ENCODE data around the gene ZNF180. TPM values are rescaled to one million over a fixed set of nuclear protein-coding genes. Genes with fewer than 3 reads are reported as not detected.
"Not testable (repeated sequence)": the region's sequence is repeated elsewhere in the genome, so short reads cannot be mapped to it uniquely, and the experiment has no call there.

The ZNF180 gene
- polyA plus RNA-seq, 4 donors = 14.8 to 18.4 (median 17.3) TPM

DNA sequence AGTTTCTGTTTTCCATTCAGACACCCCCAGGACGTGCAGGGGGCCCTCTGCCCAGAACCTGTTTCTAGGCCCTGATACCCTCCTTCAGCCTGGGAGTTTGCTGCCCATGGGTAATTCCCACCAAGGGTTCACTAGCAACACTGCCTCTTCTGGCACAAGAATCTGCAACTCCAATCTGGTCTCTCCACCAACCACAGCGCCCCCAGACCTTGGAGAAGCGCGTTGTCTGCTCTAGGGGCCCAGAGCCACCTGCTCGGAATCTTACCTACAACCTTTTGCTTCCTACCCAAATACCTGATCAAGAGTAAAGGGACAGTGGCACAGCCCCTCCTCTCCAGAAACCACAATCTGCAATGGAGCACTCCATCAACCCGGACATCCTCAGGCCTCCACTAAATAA is 763 bp downstream of the ZNF180 start:
- DNase-seq (ENCODE audit: low read depth in 4 of 4, low spot score in 3 of 4) = no peak

DNA sequence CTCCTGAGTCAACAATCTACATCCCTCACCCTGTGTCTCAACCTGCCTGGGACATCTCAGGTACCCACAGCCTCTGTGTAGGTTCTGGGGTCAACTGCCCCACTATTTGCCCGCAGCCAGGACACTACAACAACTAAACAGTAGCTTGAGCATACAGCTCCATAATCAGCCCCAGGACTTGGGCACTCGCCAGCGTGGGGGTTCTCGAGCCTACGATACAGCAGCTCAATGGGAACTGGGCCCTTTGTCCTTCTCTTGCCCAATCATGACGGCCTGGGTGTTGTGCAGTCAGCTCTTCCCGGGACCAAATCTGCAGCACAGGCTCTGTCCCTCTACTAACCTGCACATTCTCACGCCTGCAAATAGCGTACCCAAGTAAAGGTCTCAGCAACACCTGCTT is 1.3 kb downstream of the ZNF180 start:
- DNase-seq (ENCODE audit: low read depth in 4 of 4, low spot score in 3 of 4) = no peak

DNA sequence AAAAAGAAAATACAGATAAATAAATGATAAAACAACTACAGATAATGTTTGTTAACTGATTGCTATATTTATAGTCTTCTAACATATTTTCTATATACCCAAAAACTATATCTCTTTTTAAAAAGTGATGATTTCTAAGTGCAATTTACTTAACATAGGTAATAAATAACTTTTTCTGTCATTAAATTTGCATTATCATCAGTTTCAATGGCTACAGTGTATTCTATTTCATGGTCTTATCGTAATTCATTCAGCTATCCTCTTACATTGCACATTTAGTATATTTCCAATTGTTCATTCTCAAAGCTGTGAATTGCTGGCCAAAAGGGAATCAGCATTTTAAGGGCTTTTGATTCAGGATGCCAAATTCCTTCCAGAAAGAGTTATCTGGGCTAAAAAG is 3.6 kb downstream of the ZNF180 start:
- DNase-seq (ENCODE audit: low read depth in 4 of 4, low spot score in 3 of 4) = no peak

DNA sequence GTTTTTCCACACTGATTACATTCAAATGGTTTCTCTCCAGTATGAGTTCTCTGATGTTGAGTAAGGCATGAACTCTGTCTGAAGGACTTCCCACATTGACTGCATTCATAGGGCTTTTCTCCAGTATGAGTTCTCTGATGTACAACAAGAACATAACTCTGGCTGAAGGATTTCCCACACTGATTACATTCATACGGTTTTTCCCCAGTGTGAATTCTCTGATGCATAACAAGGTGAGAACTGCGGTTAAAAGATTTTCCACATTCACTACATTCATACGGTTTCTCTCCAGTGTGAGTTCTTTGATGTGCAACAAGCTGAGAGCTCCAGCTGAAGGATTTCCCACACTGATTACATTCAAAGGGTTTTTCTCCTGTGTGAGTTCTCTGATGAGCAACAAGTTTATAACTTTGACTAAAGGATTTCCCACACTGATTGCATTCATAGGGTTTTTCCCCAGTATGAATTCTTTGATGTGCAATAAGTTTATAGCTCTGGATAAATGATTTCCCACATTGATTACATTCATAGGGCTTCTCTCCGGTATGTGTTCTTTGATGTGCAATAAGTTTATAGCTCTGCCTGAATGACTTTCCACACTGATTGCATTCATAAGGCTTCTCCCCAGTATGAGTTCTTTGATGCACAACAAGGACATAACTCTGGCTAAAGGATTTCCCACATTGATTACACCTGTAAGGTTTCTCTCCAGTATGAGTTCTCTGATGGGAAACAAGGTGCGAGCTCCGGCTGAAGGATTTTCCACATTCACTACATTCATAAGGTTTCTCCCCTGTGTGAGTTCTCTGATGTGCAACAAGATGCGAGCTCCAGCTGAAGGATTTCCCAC is 23.5 kb downstream of the ZNF180 start:
- DNase-seq (ENCODE audit: low read depth in 4 of 4, low spot score in 3 of 4) = no peak

DNA sequence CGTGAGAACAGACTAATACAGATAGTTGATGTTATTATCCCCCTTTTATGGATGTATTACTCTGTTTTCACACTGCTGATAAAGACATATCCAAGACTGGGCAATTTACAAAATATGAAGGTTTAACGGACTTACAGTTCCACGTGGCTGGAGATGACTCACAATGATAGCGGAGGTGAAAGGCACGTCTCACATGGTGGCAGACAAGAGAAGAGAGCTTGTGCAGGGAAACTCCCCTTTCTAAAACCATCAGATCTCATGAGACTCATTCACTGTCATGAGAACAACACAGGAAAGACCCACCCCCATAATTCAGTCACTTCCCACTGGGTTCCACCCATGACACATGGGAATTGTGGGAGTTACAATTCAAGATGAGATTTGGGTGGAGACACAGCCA is 31.6 kb downstream of the ZNF180 start:
- DNase-seq (ENCODE audit: low read depth in 4 of 4, low spot score in 3 of 4) = not testable (repeated sequence)

DNA sequence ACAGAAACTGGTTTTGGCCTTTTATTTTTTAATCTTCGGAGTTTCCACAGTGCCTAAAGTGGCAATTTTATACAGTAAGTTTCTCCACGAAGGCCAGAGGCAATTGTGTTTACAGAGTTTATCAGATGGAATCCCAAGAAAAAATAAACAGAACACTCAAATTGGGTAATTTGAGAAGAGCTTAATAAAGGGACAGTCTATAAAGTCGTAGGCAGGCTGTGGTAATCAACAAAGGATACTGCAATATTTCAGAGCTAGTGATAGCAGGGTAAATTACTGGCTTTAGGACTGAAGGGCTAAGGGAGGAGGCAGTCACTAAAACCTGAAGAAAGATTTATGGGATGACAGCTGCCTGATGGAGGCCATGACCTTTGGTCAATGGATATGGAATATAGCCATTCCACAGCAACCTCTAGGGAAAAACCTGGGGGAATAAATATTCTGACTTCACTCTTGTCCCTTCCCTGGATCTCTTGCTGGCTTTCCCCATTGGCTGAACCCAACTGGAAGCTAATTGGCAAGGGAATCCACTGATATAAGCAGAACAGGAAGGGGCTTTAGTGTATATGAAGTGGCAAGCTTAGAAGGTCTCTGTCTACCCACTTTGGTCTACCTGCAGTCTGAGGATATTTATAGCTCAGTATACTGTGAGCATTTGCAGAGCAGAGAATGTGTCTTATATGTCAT is 37.6 kb downstream of the ZNF180 start:
- not testable (repeated sequence) for DNase-seq (ENCODE audit: low read depth in 4 of 4, low spot score in 3 of 4)

DNA sequence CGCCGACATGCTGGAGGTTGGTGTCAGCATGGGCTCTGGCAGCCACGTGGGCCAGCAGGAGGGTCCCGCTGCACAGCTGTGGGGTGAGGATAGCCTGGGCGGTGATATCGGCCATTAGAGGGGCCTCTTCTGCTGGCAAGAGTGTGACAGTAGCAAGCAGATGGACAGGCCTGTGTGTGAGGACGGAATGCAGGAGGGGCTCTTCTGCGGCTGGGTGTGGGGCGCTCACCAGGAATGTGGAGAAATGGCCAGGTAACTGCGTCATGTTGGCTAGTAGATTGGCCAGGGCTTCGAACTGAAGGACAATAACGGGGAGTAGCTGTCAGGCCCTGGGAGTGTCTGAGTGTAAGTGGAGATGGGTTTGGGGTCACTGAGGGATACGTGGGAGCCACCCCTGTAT is 44.3 kb downstream of the ZNF180 start:
- DNase-seq (ENCODE audit: low read depth in 4 of 4, low spot score in 3 of 4) = not testable (repeated sequence)

DNA sequence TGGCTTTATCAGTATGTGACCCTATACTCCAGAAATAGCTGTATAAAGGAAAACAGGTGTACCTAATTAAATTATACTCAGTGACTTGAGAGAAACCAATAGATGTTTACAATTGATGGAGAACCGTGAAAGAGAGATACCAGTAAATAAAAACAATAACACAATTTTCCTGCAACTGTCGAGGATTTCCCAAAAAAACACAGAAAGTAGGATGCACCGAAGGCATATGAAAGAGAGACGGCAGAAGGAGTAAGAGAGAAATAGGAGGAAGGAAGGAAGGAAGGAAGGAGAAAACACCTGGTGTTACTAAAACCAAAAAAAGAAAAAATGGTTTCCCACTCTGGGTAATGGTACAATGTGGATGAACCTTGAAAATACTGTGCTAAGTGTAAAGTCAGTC is 45.2 kb downstream of the ZNF180 start:
- DNase-seq (ENCODE audit: low read depth in 4 of 4, low spot score in 3 of 4) = no peak

DNA sequence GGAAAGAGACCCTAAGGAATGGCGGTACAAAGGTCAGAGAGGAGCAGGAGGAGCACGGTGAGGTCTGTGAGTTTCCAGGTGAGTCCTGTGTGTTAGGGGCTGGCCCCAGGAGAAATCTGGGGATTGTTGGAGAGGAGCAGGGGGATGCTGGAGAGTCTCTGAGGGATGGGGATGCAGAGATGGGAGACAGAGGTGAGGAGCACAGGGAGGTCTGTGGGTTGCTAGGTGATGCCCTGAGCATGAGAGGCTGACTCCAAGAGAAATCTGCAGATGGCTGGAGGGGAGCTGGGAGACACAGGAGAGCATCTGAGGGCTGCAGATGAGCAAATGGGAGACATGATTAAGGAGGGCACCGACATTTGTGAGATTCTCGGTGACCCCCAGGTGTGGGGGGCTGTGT is 48.0 kb downstream of the ZNF180 start:
- DNase-seq (ENCODE audit: low read depth in 4 of 4, low spot score in 3 of 4) = no peak

DNA sequence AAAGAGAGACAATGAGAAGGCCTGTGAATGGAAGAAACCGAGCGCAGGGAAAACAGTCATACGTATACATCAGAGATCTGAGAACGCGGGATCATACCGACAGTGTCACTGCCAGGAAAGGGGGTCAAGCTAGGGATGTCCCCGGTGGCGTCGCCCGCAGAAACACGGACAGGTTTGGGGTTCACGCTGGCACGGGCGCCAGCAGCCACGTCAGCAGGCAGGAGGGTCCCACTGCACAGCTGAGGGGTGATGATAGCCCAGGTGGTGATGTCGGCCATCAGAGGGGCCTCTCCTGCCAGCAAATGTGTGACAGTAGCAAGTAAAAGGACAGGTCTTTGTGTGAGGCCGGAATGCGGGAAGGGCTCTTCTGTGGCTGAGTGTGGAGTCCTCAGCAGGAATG is 48.6 kb downstream of the ZNF180 start:
- no peak for DNase-seq (ENCODE audit: low read depth in 4 of 4, low spot score in 3 of 4)

DNA sequence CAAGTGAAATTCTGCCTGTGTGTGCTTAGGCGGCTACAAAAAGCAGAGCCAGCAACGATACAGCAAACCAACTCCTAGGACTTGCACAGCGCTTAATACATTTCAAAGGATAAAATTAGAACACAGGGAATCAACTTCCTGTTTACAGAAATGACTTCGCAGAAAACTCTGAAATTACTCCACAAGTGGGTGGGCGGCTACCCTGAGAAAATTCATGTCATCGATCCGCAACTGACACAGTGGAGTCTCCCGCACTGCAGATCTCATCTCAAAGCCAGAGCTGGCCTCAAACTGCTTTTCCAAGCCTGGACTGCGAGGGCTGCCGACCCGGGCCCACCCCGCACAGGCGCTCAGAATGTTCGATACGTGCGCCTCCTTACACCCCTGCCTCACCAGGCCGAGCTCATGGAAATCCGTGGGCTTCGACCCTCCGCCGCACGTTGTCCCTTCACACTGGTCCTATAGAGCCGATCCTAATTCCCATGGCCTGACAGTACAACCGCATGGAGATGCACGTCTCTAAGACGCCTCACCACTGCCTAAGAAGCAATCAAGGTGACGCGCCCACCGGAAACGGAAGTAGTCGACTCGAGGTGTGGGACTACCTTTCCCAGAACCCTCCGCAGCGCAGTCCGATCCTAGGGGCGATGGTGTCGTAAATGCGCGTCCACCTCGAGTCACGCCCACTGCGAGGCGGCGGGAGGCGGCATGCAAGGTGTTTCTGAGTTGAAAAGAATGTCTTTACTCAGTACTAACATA is 52.2 kb downstream of the ZNF180 start, which contains the start of gene ZNF229:
Gene ZNF229 (minus strand): TSS at position 557 of the 759 bp plus-strand sequence. CDS start 5,625 bp downstream, outside the sequence.
- DNase-seq (ENCODE audit: low read depth in 4 of 4, low spot score in 3 of 4) = peak; percentile 79 to 92 (median 80)

DNA sequence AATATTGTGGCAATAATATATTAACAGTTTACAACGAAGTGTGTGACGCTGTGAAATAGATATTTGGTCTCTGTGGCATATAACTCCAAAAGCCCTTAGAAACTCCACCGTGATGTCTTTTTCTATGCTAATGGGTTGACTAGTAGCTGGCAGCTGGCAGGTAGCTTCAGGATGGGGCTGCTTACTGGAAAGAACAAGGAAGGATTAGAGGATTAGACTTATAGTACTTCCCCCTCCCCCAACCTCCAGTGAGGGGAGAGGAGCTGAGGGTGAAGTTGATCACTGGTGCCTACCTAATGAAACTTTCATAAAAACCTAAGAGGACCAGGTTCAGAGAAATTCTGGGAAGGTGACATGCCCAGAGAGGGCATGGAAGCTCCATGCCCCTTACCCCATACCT is 61.9 kb downstream of the ZNF180 start:
- DNase-seq (ENCODE audit: low read depth in 4 of 4, low spot score in 3 of 4) = no peak

DNA sequence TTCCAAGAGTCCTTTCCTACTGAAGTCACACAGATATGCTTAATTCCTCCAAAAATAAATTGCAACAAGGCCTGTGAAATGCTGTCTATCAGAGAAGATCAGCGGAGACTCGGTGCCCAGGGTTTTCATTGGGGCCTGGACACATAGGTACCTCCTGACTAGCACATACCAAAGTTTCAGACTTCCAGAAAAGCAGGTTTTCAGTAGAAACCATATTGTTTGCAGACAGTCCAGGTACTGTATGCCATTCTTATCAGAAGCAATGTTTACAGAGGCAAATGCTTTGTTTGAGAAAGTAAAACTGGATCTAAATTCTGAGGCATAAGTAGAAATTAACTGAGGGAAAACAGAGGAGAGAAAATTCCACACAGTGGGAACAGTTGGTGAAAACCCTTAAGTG is 64.9 kb downstream of the ZNF180 start:
- no peak for DNase-seq (ENCODE audit: low read depth in 4 of 4, low spot score in 3 of 4)

DNA sequence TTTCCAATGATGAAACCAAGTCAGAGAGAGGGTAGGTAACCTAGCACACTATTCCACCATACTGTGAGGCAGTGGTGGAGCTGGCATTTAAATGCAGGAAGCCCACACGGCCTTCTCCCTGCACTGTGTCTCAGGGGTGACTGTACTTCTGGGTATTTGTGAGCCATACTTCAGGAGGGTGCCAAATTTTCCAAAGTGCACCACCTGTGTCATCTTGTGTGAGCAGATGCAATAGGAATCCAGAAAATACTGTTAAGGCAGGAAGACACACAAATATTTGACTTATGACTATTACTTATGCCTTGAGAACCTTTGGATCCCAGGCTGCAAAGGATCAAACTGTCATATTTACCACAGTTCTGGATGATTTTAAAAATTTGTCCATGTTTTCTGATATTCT is 69.4 kb downstream of the ZNF180 start:
- DNase-seq (ENCODE audit: low read depth in 4 of 4, low spot score in 3 of 4) = no peak

Other genes starting within 250 kb of the ZNF180 start
- gene ZNF233, start 240.6 kb downstream of the ZNF180 start, polyA plus RNA-seq (ENCODE audit: insufficient read length in 4 of 4) = 1 to 10 TPM; 5.0 to 7.5 (median 6.7) TPM
- gene ZNF235, start 195.5 kb downstream of the ZNF180 start, polyA plus RNA-seq (ENCODE audit: insufficient read length in 4 of 4) = 10 to 100 TPM in 3 of 4 donors, 1 to 10 TPM in 1; 8.3 to 12.2 (median 10.2) TPM
- 10 to 100 TPM; 12.3 to 15.1 (median 14.3) TPM for gene ZNF112, start 143.8 kb downstream of the ZNF180 start, polyA plus RNA-seq (ENCODE audit: insufficient read length in 4 of 4)
- gene ZNF285, start 98.9 kb downstream of the ZNF180 start, polyA plus RNA-seq (ENCODE audit: insufficient read length in 4 of 4) = 10 to 100 TPM in 3 of 4 donors, 1 to 10 TPM in 1; 9.6 to 12.5 (median 11.6) TPM
- 10 to 100 TPM; 13.2 to 17.7 (median 14.9) TPM for gene ZNF229, start 52.0 kb downstream of the ZNF180 start, polyA plus RNA-seq (ENCODE audit: insufficient read length in 4 of 4)
- not detected for gene CEACAM20, start 29.2 kb upstream of the ZNF180 start, polyA plus RNA-seq (ENCODE audit: insufficient read length in 4 of 4)
- 1 to 10 TPM in 3 of 4 donors, under 1 TPM in 1; 0.55 to 1.7 (median 1.0) TPM for gene IGSF23, start 113.0 kb upstream of the ZNF180 start, polyA plus RNA-seq (ENCODE audit: insufficient read length in 4 of 4)
- 10 to 100 TPM; 30.0 to 36.1 (median 31.7) TPM for gene PVR, start 143.4 kb upstream of the ZNF180 start, polyA plus RNA-seq (ENCODE audit: insufficient read length in 4 of 4)
- gene CEACAM19, start 171.0 kb upstream of the ZNF180 start, polyA plus RNA-seq (ENCODE audit: insufficient read length in 4 of 4) = 10 to 100 TPM in 3 of 4 donors, 1 to 10 TPM in 1; 9.4 to 16.3 (median 14.4) TPM
- gene CEACAM16, start 198.6 kb upstream of the ZNF180 start, polyA plus RNA-seq (ENCODE audit: insufficient read length in 4 of 4) = not detected
- 10 to 100 TPM in 1 of 4 donors, 1 to 10 TPM in 3; 5.6 to 10.2 (median 6.2) TPM for gene BCL3, start 248.2 kb upstream of the ZNF180 start, polyA plus RNA-seq (ENCODE audit: insufficient read length in 4 of 4)

All from right renal pelvis (tissue), 4 donors.